Fibroblast of skin of left quadriceps (primary cell): ENCODE results near the gene SEC23B.
"Not testable (repeated sequence)": the region's sequence is repeated elsewhere in the genome, so short reads cannot be mapped to it uniquely, and the experiment has no call there.

Experiments
- DNase-seq, 2 experiments: peaks; one replicate each; pipeline ENCODE4 v3.0.0-alpha.2; 2013; ENCODE audit warnings: low read depth in 2 of 2

SEC23B gene

GRCh38 chr20:18507218-18508191, at the start of gene SEC23B:
Gene SEC23B, plus strand, starts transcription at chr20:18507940. Its CDS starts 2,896 bp downstream, at chr20:18510836.
- DNase-seq: peak; percentile 91

- DNase-seq: no peak
Observed at GRCh38 chr20:18465536-18466200, 42.1 kb upstream of the SEC23B start.

GRCh38 chr20:18466574-18466893, 41.2 kb upstream of the SEC23B start:
- DNase-seq: no peak

- DNase-seq: peak; percentile 90 to 92
Observed at GRCh38 chr20:18466894-18467730, 40.6 kb upstream of the SEC23B start, which contains the start of the genes DZANK1 and POLR3F. Gene DZANK1, minus strand, starts transcription at chr20:18467030. Its CDS starts 1,672 bp downstream, at chr20:18465358. Gene POLR3F, plus strand, starts transcription at chr20:18467390. Its CDS starts 117 bp downstream, at chr20:18467507.

GRCh38 chr20:18477218-18477617, 30.5 kb upstream of the SEC23B start:
- no peak for DNase-seq

- no peak for DNase-seq
Observed at GRCh38 chr20:18477821-18478220, 29.9 kb upstream of the SEC23B start.

- no peak for DNase-seq
Observed at GRCh38 chr20:18481596-18481995, 26.1 kb upstream of the SEC23B start.

- no peak for DNase-seq
Observed at GRCh38 chr20:18488301-18488700, 19.4 kb upstream of the SEC23B start.

- DNase-seq: no peak
Observed at GRCh38 chr20:18496042-18496441, 11.7 kb upstream of the SEC23B start.

GRCh38 chr20:18496740-18497592, 10.8 kb upstream of the SEC23B start, which contains the start of gene RBBP9:
Gene RBBP9, minus strand, starts transcription at chr20:18497225. Its CDS starts 58 bp downstream, at chr20:18497167.
- DNase-seq: peak; percentile 40 to 42

GRCh38 chr20:18497603-18498002, 10.1 kb upstream of the SEC23B start:
- DNase-seq: no peak

- not testable (repeated sequence) for DNase-seq
Observed at GRCh38 chr20:18501672-18502071, 6.1 kb upstream of the SEC23B start.

- no peak for DNase-seq
Observed at GRCh38 chr20:18504479-18505060, 3.2 kb upstream of the SEC23B start.

GRCh38 chr20:18506744-18507143, 996 bp upstream of the SEC23B start:
- no peak for DNase-seq

- no peak for DNase-seq
Observed at GRCh38 chr20:18511571-18511970, 3.8 kb downstream of the SEC23B start.

- no peak for DNase-seq
Observed at GRCh38 chr20:18513208-18513607, 5.5 kb downstream of the SEC23B start.

- DNase-seq: no peak
Observed at GRCh38 chr20:18514127-18514526, 6.4 kb downstream of the SEC23B start.

- DNase-seq: no peak
Observed at GRCh38 chr20:18515973-18516372, 8.2 kb downstream of the SEC23B start.

GRCh38 chr20:18522066-18522465, 14.3 kb downstream of the SEC23B start:
- not testable (repeated sequence) for DNase-seq

- DNase-seq: no peak
Observed at GRCh38 chr20:18523066-18523465, 15.3 kb downstream of the SEC23B start.
